HPDE6-E6E7 (cell line): Measurements from ENCODE around the gene S100A6.

Source experiments
- DNase-seq: peaks from one replicate; pipeline ENCODE4 v3.0.0; 2011; ENCODE audit warnings: missing footprints; ENCODE audit errors: extremely low spot score

The S100A6 gene

GRCh38 chr1:153503766-153504165 lies 32.0 kb downstream of the S100A6 start:
- DNase-seq, result no peak

- DNase-seq, result no peak
These were observed 37.0 kb downstream of the S100A6 start for GRCh38 chr1:153498746-153499145.

GRCh38 chr1:153495536-153495935 lies 40.3 kb downstream of the S100A6 start:
- DNase-seq, result no peak

- no peak for DNase-seq
These were observed 40.7 kb downstream of the S100A6 start for GRCh38 chr1:153494976-153495535.

- peak; percentile 64 for DNase-seq
These were observed 42.3 kb downstream of the S100A6 start for GRCh38 chr1:153493343-153493960.

- peak; percentile 89 for DNase-seq
These were observed 45.3 kb downstream of the S100A6 start for GRCh38 chr1:153490272-153491051.

GRCh38 chr1:153488731-153489130 lies 47.1 kb downstream of the S100A6 start:
- DNase-seq, result no peak

GRCh38 chr1:153487707-153488106 lies 48.1 kb downstream of the S100A6 start:
- no peak for DNase-seq

- no peak for DNase-seq
These were observed 49.9 kb downstream of the S100A6 start for GRCh38 chr1:153485863-153486262.
